Ureter (tissue), 1 donor: ENCODE measurements around the gene TEX9. TPM values are rescaled to one million over a fixed set of nuclear protein-coding genes. Genes with fewer than 3 reads are reported as not detected.
A peak's percentile ranks its signal among the peaks of the same experiment; 100 is the strongest.
"Not testable (repeated sequence)": the region's sequence is repeated elsewhere in the genome, so short reads cannot be mapped to it uniquely, and the experiment has no call there.

Experiments used
- DNase-seq: peaks from one replicate; pipeline ENCODE4 v3.0.0-alpha.2; 2020; ENCODE audit warnings: low spot score
- total RNA-seq: library from RNA; stranded (reverse); gene quantifications from one replicate; pipeline ENCODE4 v1.2.4, GENCODE V29; 2023
- donor health status: DM: yes; HTN: yes; CAD: no.

The TEX9 gene
- total RNA-seq, result 20.5 TPM

GRCh38 chr15:56365075-56365711, at the start of gene TEX9:
TSS of gene TEX9 (plus strand) at chr15:56365426. CDS start at chr15:56365451, 25 bp downstream.
- DNase-seq, result peak; percentile 89

DNA sequence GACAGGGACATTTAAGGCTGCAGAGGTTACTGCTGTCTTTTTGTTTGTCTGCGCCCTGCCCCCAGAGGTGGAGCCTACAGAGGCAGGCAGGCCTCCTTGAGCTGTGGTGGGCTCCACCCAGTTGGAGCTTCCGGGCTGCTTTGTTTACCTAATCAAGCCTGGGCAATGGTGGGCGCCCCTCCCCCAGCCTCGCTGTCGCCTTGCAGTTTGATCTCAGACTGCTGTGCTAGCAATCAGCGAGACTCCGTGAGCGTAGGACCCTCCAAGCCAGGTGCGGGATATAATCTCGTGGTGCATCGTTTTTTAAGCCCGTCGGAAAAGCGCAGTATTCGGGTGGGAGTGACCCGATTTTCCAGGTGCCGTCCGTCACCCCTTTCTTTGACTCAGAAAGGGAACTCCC, 48.7 kb upstream of the TEX9 start:
- not testable (repeated sequence) for DNase-seq

- no peak for DNase-seq
These were observed 44.9 kb upstream of the TEX9 start for GRCh38 chr15:56320316-56320715.

- DNase-seq, result no peak
These were observed 44.4 kb upstream of the TEX9 start for GRCh38 chr15:56320861-56321260.

DNA sequence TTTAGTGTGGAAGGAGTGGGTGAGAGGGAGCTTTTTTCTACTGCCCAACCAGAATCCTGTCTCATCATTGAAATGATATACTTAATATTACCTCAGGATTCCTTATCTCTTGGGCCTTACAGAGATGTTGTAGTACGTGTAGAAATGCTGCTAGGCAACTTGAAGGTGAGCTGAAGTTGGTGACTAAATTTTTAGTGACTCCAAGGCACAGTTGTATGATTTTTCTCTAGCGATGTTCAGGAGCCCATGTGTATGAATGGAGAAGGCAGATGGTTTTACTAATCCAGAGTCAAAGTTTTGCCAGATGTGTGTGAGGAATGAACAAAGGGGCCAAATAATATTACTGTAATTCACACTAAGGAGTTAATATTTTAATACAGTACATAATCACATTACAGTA, 42.8 kb upstream of the TEX9 start:
- DNase-seq, result no peak

GRCh38 chr15:56323435-56323834, 41.8 kb upstream of the TEX9 start:
- DNase-seq, result no peak

GRCh38 chr15:56325186-56325585, 40.0 kb upstream of the TEX9 start:
- DNase-seq, result no peak

- DNase-seq, result no peak
These were observed 37.3 kb upstream of the TEX9 start for GRCh38 chr15:56327721-56328502.

DNA sequence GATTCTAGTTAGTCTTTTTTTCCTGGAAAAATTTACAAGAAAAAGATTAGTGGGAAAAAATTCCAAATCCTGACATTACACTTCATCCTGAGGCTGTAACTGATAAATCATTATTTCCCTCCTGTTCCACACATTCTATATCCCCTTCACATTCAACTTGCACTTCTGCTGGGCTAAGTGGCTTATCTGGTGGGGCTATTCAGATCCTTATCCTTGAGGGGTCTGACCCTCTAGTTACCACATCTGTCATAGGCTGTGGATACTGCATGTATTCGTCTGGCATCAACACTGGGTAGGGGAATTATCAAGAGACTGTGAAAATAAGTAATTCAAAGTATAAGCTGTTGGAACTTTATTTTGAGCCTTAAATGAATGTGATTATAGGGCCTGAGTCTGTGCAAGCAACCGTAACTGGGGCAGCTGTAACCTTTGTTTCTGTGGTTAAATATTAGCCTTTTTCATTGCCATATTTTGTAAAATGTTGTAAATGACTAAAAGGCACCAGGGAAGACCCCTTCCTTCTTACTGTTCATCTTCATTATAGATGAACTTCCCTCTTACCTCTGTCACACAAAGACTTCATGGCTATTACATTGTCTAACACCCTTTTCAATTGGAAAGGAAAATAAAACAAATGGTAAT, 28.0 kb upstream of the TEX9 start:
- DNase-seq, result no peak

DNA sequence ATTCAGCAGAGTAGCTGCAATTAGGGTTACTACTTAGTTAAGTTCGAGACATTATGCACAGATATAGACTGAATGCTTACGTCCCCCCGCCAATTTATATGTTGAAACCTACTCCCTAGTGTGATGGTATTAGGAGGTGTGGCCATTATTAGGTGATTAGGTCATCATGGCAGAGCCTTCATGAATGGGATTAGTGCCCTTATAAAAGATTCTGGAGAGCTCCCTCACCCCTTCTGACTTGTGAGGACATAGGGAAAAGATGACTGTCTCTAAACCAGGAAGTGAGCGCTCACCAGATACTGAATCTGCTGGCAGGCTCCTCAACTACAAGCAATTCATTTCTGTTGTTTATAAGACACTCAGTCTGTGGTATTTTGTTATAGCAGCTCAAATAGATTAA, 25.6 kb upstream of the TEX9 start:
- DNase-seq, result no peak

DNA sequence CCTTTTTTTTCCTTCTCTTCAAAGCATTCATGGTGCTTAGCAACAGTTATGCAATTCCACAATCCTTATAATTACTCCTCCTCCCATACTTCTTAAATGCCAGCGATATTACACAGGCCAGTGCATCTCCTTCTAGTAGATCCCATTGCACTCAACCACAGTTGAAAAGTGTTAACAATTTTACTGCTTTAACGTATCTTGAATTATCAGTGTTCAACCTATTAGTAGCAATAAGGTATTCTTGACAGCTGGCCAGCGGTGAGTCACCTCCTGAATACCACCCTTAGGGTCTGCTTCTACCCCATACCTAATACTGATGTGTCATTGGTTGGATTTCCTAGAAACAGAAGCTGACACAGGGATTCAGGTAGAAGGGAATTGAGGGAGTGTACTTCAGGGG, 24.0 kb upstream of the TEX9 start:
- no peak for DNase-seq

- DNase-seq, result no peak
These were observed 22.6 kb upstream of the TEX9 start for GRCh38 chr15:56342653-56343052.

- DNase-seq, result no peak
These were observed 21.3 kb upstream of the TEX9 start for GRCh38 chr15:56343879-56344278.

- no peak for DNase-seq
These were observed 20.9 kb upstream of the TEX9 start for GRCh38 chr15:56344336-56344735.

GRCh38 chr15:56346414-56346813, 18.8 kb upstream of the TEX9 start:
- no peak for DNase-seq

- DNase-seq, result no peak
These were observed 15.7 kb upstream of the TEX9 start for GRCh38 chr15:56349554-56349953.

GRCh38 chr15:56351353-56351752, 13.9 kb upstream of the TEX9 start:
- no peak for DNase-seq

DNA sequence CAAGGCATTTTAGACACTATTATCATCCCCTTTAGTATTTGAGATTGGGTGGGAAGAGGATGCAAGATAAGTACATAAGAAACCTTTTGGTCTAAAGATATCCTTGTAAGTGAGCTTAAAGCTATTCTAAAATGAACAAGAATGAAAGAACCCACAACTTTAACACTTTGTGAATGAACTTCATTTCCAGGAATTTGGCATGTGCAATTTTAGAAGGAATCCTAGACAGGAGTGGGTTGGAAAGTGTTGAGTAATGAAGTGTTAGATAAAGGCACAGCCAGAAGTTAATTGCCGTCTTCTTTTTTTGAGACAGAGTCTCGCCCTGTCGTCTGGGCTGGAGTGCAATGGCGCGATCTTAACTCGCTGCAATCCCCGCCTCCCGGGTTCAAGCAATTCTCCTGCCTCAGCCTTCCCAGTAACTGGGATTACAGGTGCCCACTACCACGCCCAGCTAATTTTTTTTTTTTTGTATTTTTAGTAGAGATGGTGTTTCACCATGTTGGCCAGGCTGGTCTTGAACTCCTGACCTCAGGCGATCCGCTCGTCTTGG, 13.2 kb upstream of the TEX9 start:
- no peak for DNase-seq

DNA sequence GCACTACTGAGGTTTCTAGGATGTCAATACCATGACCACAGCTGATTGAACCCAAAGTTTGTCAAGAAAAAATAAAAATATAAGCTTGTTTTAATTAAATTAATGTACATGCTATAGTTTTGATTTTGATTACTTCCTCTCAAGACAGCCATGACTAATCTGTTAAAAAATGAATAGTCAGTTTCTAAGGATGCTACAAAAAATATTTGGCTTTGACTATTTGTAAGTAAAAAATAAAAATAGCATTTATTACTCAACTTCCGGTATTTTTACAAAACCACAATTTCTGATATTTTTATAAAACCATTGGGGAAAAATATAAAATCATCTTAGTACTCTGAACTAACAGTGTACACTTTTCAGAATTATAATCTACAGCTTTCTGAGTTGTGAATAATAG, 12.1 kb upstream of the TEX9 start:
- no peak for DNase-seq

- no peak for DNase-seq
These were observed 11.5 kb upstream of the TEX9 start for GRCh38 chr15:56353740-56354139.

- DNase-seq, result no peak
These were observed 8.6 kb upstream of the TEX9 start for GRCh38 chr15:56356616-56357015.

DNA sequence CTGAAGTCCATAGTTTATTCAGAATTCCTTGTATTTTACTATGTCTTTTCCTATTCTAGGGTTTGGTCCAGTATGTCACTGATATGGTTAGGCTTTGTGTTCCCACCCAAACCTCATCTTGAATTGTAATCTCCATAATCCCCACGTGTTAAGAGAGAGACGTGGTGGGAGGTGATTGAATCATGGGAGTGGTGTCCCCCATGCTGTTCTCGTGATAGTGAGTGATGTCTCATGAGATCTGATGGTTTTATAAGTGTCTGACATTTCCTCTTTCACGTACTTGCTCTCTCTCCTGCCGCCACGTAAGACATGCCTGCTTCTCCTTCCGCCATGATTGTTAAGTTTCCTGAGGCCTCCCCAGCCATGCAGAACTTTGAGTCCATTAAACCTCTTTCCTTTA, 6.6 kb upstream of the TEX9 start:
- DNase-seq, result no peak

GRCh38 chr15:56361987-56362386, 3.2 kb upstream of the TEX9 start:
- no peak for DNase-seq
